RWPE1 (cell line): ENCODE measurements around the gene TNS3.

ENCODE experiments used
- CTCF ChIA-PET: fragments of 350-600 bp; sonication (Branson Sonifier 250); formaldehyde crosslinking; extraction: SDS; loops from one replicate; lab custom pipeline; 2021; lab: Yijun Ruan, JAX
- POLR2A ChIA-PET: fragments of 400-600 bp; formaldehyde crosslinking; extraction: SDS; loops from one replicate; lab custom pipeline; 2020; ENCODE audit warnings: antibody characterized with exemption; ENCODE audit not compliant: low non-redundant PET; lab: Yijun Ruan, JAX
- DNase-seq: peaks from one replicate; pipeline ENCODE4 v3.0.0; 2012; ENCODE audit warnings: low spot score
- H3K27ac ChIP-seq: fragments of 450-650 bp; 2 replicates; pipeline ENCODE4 v1.5.1; 2017
- CTCF ChIP-seq: fragments of 450-650 bp; conservative IDR thresholded peaks from 2 replicates; pipeline ENCODE4 v1.5.1; 2017; ENCODE audit warnings: low read depth, mild to moderate bottlenecking

Gene TNS3

GRCh38 chr7:47498229-47499056 lies 83.5 kb downstream of the TNS3 start:
- CTCF ChIA-PET = interaction anchor here (0.6 to 1.0 kb wide), 2 partner anchors 83 to 280 kb away, joined by 3 to 5 read pairs; partner anchors contain the start of gene TNS3
- POLR2A ChIA-PET = no interaction called here
- DNase-seq = no peak
- TF ChIP-seq CTCF = no peak
- peak overlapping the region; percentile 24; the same call in 1 of the 2 replicates for H3K27ac ChIP-seq

- ChIA-PET CTCF (interaction anchor here (0.6 to 1.0 kb wide), 2 partner anchors 84 to 279 kb away, joined by 3 to 5 read pairs; partner anchors contain the start of gene TNS3), POLR2A (no interaction called here)
- no peak for DNase-seq
- TF ChIP-seq CTCF = no peak
- peak overlapping the region; percentile 13; the same call in 1 of the 2 replicates for H3K27ac ChIP-seq
These were observed 84.4 kb downstream of the TNS3 start for GRCh38 chr7:47497367-47498096.

- ChIA-PET CTCF (no interaction called here), POLR2A (no interaction called here)
- no peak for DNase-seq
These were observed 85.2 kb downstream of the TNS3 start for GRCh38 chr7:47496666-47497065.

GRCh38 chr7:47496056-47496665 lies 85.8 kb downstream of the TNS3 start:
- CTCF ChIA-PET = no interaction called here
- TF ChIP-seq CTCF = no peak
- POLR2A ChIA-PET = no interaction called here
- peak overlapping the region; percentile 4 for H3K27ac ChIP-seq
- DNase-seq = no peak

More at GRCh38 chr7:47496666-47497065, 85.2 kb downstream of the TNS3 start:
- H3K27ac ChIP-seq = peak overlapping the region; percentile 4
- TF ChIP-seq CTCF = no peak

GRCh38 chr7:47493976-47494911 lies 87.7 kb downstream of the TNS3 start:
- peak overlapping the region; percentile 29; the same call in 1 of the 2 replicates for H3K27ac ChIP-seq
- POLR2A ChIA-PET = no interaction called here
- peak; percentile 53 for DNase-seq
- no peak for TF ChIP-seq CTCF
- CTCF ChIA-PET = no interaction called here
